ENCODE measurements around the gene NENF.

DNA sequence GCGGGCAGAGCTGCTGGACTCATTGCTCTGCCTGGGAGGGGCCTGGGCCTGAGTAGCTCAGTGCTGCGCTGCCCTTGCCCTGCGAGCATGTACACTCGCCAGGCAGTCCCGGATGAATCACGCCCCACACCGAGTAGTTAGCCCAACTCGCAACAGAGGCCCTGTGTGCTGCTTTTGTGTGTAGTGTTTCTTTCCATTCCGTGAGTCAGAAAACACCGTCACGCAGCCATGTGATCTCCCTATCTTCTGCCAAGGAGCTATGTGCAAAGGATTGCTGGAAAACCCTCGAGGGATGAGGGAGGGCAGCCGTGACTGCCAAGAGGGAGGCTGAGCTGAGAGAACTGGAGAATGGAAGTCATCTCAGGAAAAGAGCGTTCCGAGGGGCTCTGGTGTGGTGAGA is 37.3 kb downstream of the NENF start:
- TF ChIP-seq, protein P1, sequence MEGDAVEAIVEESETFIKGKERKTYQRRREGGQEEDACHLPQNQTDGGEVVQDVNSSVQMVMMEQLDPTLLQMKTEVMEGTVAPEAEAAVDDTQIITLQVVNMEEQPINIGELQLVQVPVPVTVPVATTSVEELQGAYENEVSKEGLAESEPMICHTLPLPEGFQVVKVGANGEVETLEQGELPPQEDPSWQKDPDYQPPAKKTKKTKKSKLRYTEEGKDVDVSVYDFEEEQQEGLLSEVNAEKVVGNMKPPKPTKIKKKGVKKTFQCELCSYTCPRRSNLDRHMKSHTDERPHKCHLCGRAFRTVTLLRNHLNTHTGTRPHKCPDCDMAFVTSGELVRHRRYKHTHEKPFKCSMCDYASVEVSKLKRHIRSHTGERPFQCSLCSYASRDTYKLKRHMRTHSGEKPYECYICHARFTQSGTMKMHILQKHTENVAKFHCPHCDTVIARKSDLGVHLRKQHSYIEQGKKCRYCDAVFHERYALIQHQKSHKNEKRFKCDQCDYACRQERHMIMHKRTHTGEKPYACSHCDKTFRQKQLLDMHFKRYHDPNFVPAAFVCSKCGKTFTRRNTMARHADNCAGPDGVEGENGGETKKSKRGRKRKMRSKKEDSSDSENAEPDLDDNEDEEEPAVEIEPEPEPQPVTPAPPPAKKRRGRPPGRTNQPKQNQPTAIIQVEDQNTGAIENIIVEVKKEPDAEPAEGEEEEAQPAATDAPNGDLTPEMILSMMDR (conservative IDR thresholded peaks at IDR 0.05; ENCODE audit: low read depth, low read length) = no peak
- no peak for TF ChIP-seq EZH2 (IDR thresholded peaks at IDR 0.05; ENCODE audit: borderline replicate concordance, low read depth, low read length, poor library complexity, severe bottlenecking)
